Activated T-cell treated with anti-CD3 and anti-CD28 coated beads, Interleukin-2, amount 50 U/mL, for 1 hour (primary cell): ENCODE data around the gene PTPRF.

ENCODE experiments used
- DNase-seq: peaks from one replicate; pipeline ENCODE4 v3.0.0-alpha.2; 2020

Gene PTPRF

DNA sequence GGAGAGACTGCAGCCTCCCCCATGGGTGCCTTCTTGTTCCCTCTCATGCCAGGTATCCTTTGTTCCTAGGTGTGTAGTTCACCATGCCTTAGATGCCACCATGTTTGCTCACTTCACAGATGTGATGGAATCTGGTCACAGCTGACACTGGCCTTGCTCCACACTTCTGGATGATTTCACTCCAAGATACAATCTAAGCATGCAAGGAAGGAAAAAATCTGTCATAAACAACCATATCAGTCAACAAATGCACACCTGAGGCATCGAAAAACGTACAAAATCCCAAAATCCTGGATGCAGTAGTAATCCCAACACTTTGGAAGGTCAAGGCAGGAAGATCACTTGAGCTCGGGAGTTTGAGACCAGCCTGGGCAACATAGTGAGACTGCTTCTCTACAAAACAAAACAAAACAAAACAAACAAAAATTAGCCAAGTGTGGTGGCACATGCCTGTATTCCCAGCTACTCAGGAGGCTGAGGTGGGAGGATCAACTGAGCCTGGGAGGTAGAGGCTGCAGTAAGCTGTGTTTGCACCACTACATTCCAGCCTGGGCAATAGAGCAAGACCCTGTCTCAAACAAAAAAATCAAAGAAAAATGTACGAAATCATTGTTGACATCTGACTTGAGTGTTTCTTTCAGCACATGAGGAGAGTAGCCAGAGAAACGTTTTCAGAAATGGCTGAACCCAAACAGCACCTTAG is 17.1 kb upstream of the PTPRF start:
- DNase-seq = no peak

- no peak for DNase-seq
Measured at GRCh38 chr1:43518935-43519686, 11.6 kb upstream of the PTPRF start.

DNA sequence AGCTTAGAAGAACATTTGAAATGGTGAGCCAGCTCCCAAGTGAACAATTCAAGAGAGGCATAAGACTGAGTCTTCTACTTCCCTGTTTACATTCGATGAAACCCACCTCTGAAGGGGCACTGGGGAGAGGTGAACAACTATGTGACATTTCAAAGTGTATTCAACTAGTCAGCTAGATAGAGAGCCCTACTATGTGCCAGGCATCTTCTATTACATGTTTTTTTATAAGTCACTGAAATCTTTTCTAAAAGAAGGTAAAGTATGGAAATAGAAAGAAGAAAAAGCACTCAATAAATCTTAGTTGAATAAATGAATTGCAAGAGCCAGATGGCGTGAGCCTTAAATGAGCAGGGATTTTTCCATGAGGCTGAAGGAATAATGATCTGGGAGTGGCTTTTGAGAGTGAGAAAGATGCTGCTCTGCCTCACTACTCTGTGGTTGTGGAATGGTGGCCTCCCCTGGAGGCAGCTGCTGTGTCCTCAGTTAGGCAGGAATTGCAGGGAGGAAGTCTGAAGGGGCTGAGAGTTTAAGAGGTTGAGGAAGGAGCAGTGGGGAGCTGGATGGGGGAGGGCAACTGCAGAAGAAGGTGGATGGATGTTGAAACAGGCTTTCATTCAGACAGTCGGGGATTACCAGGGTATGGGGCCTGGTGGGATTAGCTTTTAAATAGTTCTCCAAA is 10.4 kb upstream of the PTPRF start:
- no peak for DNase-seq

DNA sequence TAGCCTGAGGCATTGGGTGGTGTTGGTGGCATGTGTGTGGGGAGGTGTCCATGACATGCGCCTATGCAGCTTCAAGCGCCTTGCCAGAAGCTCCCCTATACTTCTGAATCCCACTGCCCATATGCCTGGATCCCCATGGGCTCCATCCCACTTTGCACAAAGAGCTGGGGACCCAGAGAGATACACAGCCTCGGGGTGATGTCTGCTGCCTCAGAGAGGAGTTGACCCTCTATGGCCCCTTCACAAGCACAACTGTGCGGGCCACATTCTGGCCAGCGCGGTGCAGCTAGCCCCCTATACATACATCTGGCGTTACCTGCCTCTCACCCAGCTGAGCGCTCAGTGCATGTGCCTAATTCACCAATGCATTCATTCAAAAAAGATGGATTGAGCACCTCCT is 9.6 kb upstream of the PTPRF start:
- no peak for DNase-seq

- DNase-seq = no peak
Measured at GRCh38 chr1:43521756-43522155, 8.9 kb upstream of the PTPRF start.

- no peak for DNase-seq
Measured at GRCh38 chr1:43522431-43522775, 8.3 kb upstream of the PTPRF start.

- no peak for DNase-seq
Measured at GRCh38 chr1:43522776-43523480, 7.8 kb upstream of the PTPRF start.

DNA sequence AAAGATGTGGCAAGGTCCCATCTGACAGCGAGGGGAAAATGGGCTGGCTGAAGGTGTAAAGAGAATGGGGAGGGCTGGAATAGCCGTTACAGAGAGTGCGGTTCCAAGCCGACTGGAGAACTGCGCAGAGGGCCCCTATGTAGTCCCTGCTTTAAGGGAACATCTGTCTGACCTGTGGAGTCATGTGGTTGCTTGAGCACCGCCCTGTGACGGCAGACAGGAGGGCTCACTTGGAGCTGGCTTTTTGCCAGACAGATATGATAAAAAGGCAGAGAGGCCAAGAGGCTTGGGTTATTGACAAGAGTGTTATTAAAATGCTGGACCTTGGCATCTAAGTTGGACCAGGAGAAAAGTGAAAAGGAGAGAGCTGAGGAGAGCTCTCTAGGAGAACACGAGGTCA is 5.9 kb upstream of the PTPRF start:
- DNase-seq = no peak

- no peak for DNase-seq
Measured at GRCh38 chr1:43526002-43526401, 4.7 kb upstream of the PTPRF start.

DNA sequence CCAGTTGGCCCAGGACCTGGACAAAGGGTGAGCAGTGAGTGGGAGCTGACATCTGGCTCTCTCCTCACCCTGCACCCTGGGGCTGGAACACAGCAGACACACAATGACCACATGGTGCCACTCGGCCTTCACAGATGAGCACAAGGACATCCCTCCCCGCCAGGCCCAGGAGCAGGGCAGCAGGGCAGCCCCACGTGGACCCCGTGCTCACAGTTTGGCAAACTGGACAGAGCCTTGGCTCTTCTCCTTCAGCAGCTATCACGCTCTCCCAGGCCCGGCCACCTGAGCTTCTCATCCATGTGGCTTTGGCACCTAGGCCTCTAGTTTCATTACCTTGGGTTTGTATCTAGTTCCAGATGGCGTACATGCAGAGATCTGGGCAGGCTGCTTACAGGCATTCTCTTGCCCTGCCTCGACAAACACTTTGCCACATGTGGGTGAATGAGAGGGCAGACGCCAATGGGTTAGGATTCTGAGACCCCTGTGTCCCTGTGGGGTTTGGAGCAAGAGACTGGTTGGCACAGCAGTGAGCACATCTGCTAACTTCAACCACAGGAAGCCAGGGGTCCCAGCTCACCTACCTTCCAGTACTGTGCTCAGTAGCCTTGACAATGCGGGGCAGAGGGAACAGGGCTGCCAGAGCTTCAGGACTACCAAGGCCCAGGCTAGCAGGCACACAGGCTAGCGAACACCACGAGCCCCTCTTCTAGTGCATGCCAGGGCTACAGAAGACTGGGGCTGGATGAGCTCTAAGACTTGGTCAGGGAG is 3.4 kb upstream of the PTPRF start:
- no peak for DNase-seq

- DNase-seq = peak; percentile 81
Measured at GRCh38 chr1:43529206-43529731, 1.4 kb upstream of the PTPRF start.

GRCh38 chr1:43531107-43531905 is 623 bp downstream of the PTPRF start:
- DNase-seq = peak; percentile 32

- no peak for DNase-seq
Measured at GRCh38 chr1:43531906-43532584, 1.4 kb downstream of the PTPRF start.

DNA sequence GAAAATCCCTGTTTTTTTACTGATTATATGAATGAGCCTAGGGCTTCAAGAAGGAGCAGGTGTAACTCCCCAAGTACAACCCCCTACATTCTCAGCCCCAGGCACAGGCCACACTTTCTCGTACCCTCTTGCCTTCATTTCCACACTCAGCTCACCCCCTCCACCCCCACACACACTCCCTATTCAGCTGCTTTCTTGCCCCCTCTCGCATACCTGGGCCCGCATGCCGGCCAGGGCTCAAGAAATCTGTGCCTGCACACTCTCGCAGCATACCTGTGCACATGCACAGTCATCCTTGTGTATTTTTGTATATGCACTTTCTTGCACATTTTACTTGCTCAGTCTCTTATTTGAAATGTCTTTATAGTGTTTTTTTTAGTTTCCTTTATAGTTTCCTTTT is 2.0 kb downstream of the PTPRF start:
- no peak for DNase-seq

DNA sequence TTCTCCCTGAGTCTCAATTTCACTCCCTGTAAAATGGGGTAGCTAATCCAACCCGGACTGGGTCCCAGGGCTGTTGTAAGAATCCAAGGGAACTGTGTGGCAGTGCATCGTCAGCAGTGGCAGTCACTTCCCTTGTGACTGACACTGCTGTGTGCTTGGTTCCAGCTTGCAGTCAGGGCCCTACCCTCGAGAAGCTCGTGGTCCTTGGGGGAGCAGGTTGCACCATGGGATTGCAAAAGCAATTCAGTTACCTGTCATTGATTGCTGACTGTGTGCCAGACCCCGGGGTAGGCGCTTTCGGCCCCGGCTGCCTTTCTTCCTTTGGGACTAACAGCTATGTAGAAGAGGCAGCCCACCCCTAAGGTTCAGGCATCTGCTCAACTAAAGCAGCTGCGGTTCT is 2.9 kb downstream of the PTPRF start:
- DNase-seq = no peak

- DNase-seq = no peak
Measured at GRCh38 chr1:43534256-43534655, 3.6 kb downstream of the PTPRF start.

DNA sequence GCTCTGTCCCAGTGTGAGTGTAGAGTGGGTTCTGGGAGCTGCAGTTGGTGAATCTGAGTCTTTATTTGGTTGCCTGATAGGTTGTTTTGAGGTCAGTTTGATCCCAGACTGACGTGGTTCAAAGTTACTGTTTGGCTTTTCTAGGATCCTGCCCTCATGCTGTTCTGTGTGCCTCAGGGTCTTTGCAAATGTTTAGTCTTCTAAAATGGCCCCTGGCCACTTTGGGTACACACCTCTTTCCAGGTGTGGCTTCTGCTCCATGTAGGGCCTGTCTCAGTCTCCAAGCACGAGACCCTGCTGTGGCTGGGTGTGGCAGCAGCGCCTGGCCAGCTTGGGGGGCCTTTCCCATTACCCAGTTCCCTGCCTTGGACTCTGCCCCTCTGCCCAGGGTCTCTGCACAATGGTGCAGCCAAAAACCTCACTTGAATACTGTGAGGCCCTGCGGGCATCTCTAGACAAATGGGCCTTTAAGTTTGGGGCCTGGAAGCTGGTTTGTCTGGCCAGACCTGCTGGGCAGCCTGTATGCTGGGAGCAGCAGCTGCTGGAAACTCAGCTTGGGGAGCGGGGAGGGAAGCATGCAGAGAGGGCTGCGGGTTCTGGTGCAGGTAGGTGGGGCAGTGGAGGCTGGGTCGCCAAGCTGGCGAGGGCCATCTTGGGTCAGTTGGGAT is 5.6 kb downstream of the PTPRF start:
- no peak for DNase-seq

- no peak for DNase-seq
Measured at GRCh38 chr1:43536864-43537358, 6.2 kb downstream of the PTPRF start.

DNA sequence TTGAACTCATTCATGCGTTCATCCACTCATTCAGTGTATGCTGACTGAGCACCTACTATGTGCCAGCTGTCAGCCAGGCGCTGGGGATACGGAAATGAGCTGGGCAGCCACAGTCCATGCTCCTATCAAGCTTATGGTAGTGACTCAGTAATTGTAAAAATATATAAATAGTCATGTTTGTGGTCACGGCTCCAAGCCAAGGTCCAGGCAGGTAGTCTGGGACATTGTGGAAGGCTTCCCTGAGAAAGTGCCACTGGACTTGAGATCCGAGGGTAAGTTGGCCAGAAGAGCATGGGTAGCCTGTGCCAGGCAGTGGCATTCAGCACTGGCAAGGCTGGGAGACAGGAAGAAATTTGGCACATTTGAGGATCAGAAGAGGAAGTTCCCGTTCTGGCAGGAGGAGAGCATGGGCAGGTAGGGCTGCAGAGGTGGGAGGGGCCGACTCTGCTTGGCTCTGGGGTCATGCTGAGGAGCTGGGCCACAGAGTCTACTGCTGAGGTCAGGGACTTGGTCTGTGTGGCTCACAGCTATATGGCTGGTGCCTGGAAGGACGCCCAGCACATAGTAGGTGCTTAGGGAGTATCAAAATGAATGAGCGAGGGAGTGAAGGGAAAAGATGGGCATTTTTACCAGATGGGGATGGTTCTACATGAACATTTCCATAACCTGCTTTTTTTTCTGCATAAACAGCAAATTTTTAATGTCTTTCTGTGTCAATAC is 6.9 kb downstream of the PTPRF start:
- DNase-seq = no peak

GRCh38 chr1:43538143-43538487 is 7.4 kb downstream of the PTPRF start:
- no peak for DNase-seq
